ENCODE results near the gene SBK2.
"Not testable (repeated sequence)": the region's sequence is repeated elsewhere in the genome, so short reads cannot be mapped to it uniquely, and the experiment has no call there.

The SBK2 gene

DNA sequence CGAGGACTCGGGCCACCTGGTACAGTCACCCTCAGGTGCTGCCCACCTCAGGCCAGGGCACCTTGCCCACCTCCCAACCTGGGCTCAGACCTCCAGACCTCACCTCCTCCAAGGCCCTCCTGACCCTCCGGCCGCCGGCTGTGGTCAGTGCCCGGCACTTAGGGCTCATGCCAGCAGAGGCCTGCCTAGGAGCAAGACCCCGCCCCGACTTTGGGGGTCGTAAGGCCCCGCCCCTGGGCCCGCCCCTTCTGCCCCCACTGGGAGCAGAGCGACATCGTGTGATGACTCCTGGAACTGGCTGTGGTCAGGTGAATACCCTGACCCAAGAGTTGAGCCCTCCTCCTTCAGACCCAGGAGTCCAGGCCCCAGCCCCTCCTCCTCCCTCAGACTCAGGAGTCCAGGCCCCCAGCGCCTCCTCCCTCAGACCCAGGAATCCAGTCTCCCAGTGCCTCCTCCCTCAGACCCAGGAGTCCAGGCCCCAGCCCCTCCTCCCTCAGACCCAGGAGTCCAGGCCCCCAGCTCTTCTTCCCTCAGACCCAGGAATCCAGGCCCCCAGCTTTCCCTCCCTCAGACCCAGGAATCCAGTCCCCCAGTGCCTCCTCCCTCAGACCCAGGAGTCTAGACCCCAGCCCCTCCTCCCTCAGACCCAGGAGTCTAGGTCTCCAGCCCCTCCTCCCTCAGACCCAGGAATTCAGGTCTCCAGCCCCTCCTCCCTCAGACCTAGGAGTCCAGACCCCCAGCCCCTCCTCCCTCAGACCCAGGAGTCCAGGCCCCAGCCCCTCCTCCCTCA lies at the start of gene SBK2:
Gene SBK2, minus strand, starts transcription at position 183 of the 790 bp plus-strand sequence. CDS start 839 bp downstream, outside the sequence.
- DNase-seq (ENCODE audit: low read depth): peak; percentile 14
- no peak within 1 kb of the TSS for H3K4me3 ChIP-seq (ENCODE audit: low read depth, low read length)
- TF ChIP-seq MYC (IDR thresholded peaks at IDR 0.05; ENCODE audit: low read depth, low read length) (no peak), POLR2A (IDR thresholded peaks at IDR 0.05; ENCODE audit: extremely low read depth, insufficient read length) (no peak)
- TF ChIP-seq, protein P1, sequence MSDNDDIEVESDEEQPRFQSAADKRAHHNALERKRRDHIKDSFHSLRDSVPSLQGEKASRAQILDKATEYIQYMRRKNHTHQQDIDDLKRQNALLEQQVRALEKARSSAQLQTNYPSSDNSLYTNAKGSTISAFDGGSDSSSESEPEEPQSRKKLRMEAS (IDR thresholded peaks at IDR 0.05; ENCODE audit: low read depth, low read length): no peak
- TF ChIP-seq, protein P2, sequence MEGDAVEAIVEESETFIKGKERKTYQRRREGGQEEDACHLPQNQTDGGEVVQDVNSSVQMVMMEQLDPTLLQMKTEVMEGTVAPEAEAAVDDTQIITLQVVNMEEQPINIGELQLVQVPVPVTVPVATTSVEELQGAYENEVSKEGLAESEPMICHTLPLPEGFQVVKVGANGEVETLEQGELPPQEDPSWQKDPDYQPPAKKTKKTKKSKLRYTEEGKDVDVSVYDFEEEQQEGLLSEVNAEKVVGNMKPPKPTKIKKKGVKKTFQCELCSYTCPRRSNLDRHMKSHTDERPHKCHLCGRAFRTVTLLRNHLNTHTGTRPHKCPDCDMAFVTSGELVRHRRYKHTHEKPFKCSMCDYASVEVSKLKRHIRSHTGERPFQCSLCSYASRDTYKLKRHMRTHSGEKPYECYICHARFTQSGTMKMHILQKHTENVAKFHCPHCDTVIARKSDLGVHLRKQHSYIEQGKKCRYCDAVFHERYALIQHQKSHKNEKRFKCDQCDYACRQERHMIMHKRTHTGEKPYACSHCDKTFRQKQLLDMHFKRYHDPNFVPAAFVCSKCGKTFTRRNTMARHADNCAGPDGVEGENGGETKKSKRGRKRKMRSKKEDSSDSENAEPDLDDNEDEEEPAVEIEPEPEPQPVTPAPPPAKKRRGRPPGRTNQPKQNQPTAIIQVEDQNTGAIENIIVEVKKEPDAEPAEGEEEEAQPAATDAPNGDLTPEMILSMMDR (IDR thresholded peaks at IDR 0.05; ENCODE audit: low read depth, low read length): no peak

GRCh38 chr19:55585658-55586339 lies 48.9 kb upstream of the SBK2 start:
- no peak for TF ChIP-seq MYC (IDR thresholded peaks at IDR 0.05; ENCODE audit: low read depth, low read length)
- TF ChIP-seq, protein P1 (IDR thresholded peaks at IDR 0.05; ENCODE audit: low read depth, low read length): no peak
- peak; percentile 64 for DNase-seq (ENCODE audit: low read depth)
- no peak overlapping the region for H3K4me3 ChIP-seq (ENCODE audit: low read depth, low read length)

DNA sequence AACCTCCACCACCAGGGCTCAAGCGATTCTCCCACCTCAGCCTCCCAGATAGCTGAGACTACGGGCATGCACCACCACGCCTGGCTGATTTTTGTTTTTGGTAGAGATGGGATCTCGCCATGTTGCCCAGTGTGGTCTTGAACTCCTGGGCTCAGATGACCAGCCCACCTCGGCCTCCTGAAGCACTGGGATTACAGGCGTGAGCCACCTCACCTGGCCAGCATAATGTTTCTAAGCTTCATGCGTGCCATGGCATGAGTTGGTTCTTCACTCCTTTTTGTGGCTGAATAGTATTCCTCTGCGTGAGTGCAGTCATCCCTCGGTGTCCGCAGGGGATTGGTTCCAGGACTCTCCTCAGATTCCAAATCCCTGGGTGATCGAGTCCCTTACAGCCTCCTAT lies 47.9 kb upstream of the SBK2 start:
- no peak overlapping the region for H3K4me3 ChIP-seq (ENCODE audit: low read depth, low read length)

DNA sequence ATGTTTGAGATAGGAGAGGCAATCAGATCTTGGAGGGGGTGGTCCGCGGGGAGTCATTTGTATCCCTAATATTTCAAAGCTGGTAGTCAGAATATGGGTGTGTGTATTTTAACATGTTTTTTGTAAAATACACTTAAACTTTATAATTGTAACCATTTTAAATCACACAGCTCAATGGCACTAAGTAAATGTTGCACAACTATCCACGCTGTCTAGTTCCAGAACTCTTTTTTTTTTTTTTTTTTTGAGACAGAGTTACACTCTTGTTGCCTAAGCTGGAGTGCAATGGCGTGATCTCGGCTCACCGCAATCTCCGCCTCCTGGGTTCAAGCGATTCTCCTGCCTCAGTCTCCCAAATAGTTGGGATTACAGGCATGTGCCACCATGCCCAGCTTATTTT lies 47.0 kb upstream of the SBK2 start:
- not testable (repeated sequence) for H3K4me3 ChIP-seq (ENCODE audit: low read depth, low read length); DNase-seq (ENCODE audit: low read depth)

More for the DNA sequence above, 47.9 kb upstream of the SBK2 start:
- TF ChIP-seq, protein P1 (IDR thresholded peaks at IDR 0.05; ENCODE audit: low read depth, low read length): no peak
- TF ChIP-seq MYC (IDR thresholded peaks at IDR 0.05; ENCODE audit: low read depth, low read length) (no peak), POLR2A (IDR thresholded peaks at IDR 0.05; ENCODE audit: extremely low read depth, insufficient read length) (no peak)
- TF ChIP-seq, protein P2 (IDR thresholded peaks at IDR 0.05; ENCODE audit: low read depth, low read length): no peak
- no peak for DNase-seq (ENCODE audit: low read depth)

DNA sequence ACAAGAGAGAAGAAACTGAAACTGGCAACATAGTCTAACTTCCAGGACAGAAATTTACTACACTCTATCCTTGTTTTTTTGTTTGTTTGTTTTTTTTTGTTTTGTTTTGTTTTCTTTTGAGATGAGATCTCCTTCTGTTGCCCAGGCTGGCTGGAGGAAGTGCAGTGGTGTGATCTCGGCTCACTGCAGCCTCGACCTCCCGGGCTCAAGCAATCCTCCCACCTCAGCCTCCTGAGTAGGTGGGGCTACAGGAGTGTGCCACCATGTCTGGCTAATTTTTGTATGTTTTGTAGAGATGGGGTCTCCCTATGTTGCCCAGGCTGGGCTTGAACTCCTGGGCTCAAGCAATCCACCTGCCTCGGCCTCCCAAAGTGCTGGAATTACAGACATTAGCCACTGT lies 45.4 kb upstream of the SBK2 start:
- not testable (repeated sequence) for H3K4me3 ChIP-seq (ENCODE audit: low read depth, low read length); DNase-seq (ENCODE audit: low read depth)

DNA sequence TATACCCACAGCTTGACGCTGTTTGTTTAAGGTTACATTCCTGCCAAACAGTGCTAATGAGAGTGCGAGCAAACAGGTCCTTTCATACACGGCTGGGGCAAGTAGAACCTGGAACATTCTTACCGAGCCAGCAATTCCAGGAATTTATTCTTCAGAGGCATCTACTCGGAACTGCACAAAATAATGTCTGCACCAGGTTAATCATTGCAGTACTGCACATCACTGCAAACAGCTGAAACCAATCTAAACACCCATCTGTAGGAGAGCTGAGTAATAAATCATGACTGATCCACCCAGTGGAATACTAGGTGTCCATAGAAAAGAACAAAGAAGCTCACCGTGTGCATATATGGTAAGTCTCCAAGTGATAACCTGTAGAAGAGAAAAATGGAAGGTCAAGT lies 44.9 kb upstream of the SBK2 start:
- TF ChIP-seq POLR2A (IDR thresholded peaks at IDR 0.05; ENCODE audit: extremely low read depth, insufficient read length) (no peak), MYC (IDR thresholded peaks at IDR 0.05; ENCODE audit: low read depth, low read length) (no peak)
- TF ChIP-seq, protein P1 (IDR thresholded peaks at IDR 0.05; ENCODE audit: low read depth, low read length): no peak
- TF ChIP-seq, protein P2 (IDR thresholded peaks at IDR 0.05; ENCODE audit: low read depth, low read length): no peak
- no peak overlapping the region for H3K4me3 ChIP-seq (ENCODE audit: low read depth, low read length)
- DNase-seq (ENCODE audit: low read depth): no peak

GRCh38 chr19:55581145-55581822 lies 44.4 kb upstream of the SBK2 start:
- DNase-seq (ENCODE audit: low read depth): peak; percentile 25
- TF ChIP-seq, protein P1 (IDR thresholded peaks at IDR 0.05; ENCODE audit: low read depth, low read length): no peak
- no peak for TF ChIP-seq POLR2A (IDR thresholded peaks at IDR 0.05; ENCODE audit: extremely low read depth, insufficient read length)
- TF ChIP-seq, protein P2 (IDR thresholded peaks at IDR 0.05; ENCODE audit: low read depth, low read length): no peak
- TF ChIP-seq MYC (IDR thresholded peaks at IDR 0.05; ENCODE audit: low read depth, low read length): no peak
- peak overlapping the region; percentile 53 for H3K4me3 ChIP-seq (ENCODE audit: low read depth, low read length)

Data from NB4 (cell line).